GM12878 (cell line): ENCODE data around the gene KLHL15.

ENCODE experiments used
- CEBPB ChIP-seq, 2 experiments: fragments of 150-350 bp in 1 of 2; IDR thresholded peaks; 2 replicates each; pipeline ENCODE4 v1.6.1; 2012 to 2014; ENCODE audit warnings: low read depth in 2 of 2, low read length in 2 of 2, borderline replicate concordance in 1 of 2, inconsistent platforms in 1 of 2
- CHD1 ChIP-seq: IDR thresholded peaks from 2 replicates; pipeline ENCODE4 v1.6.1; 2012; ENCODE audit warnings: low read depth, low read length, improper control_type of control experiment
- E2F8 ChIP-seq: fragments of 450-650 bp; IDR thresholded peaks from 2 replicates; pipeline ENCODE4 v1.6.1; 2018; ENCODE audit warnings: mild to moderate bottlenecking, low read depth, moderate library complexity; ENCODE audit not compliant: partially characterized antibody
- KDM1A ChIP-seq: fragments of 200-600 bp; sonication (generic); IDR thresholded peaks from 2 replicates; pipeline ENCODE4 v1.6.1; 2016; ENCODE audit warnings: borderline replicate concordance
- NR2C2 ChIP-seq: IDR thresholded peaks from 2 replicates; pipeline ENCODE4 v1.6.1; 2011; ENCODE audit warnings: borderline replicate concordance, low read depth; ENCODE audit not compliant: control insufficient read depth, insufficient read length
- POLR2AphosphoS5 ChIP-seq: IDR thresholded peaks from 2 replicates; pipeline ENCODE4 v1.6.1; 2011; ENCODE audit warnings: mild to moderate bottlenecking, low read length, inconsistent platforms
- RFX5 ChIP-seq: IDR thresholded peaks from 2 replicates; pipeline ENCODE4 v1.6.1; 2011; ENCODE audit warnings: low read depth, low read length, improper control_type of control experiment
- SMC3 ChIP-seq: IDR thresholded peaks from 2 replicates; pipeline ENCODE4 v1.6.1; 2011; ENCODE audit warnings: low read length, improper control_type of control experiment, borderline replicate concordance
- USF2 ChIP-seq: IDR thresholded peaks from 2 replicates; pipeline ENCODE4 v1.6.1; 2011; ENCODE audit warnings: low read depth, low read length, improper control_type of control experiment, borderline replicate concordance
- ZZZ3 ChIP-seq: IDR thresholded peaks from 2 replicates; pipeline ENCODE4 v1.6.1; 2011; ENCODE audit warnings: low read depth; ENCODE audit not compliant: control insufficient read depth, insufficient read length
- TF ChIP-seq, protein P1 (sequence below), 3 experiments: IDR thresholded peaks in 2 of 3; conservative IDR thresholded peaks in 1 of 3; 2 replicates each; pipeline ENCODE4 v1.5.1; 2011; ENCODE audit warnings: low read depth in 3 of 3, low read length in 3 of 3, mild to moderate bottlenecking in 3 of 3, control low read depth in 2 of 3, moderate library complexity in 2 of 3, inconsistent platforms in 1 of 3, mixed read lengths in 1 of 3; ENCODE audit not compliant: control insufficient read depth in 2 of 3, insufficient read depth in 1 of 3; ENCODE audit errors: extremely low read depth in 1 of 3
- TF ChIP-seq, protein P2 (sequence below): fragments of 450-650 bp; IDR thresholded peaks from 2 replicates; pipeline ENCODE4 v1.6.1; 2016; ENCODE audit warnings: mild to moderate bottlenecking

DNA sequence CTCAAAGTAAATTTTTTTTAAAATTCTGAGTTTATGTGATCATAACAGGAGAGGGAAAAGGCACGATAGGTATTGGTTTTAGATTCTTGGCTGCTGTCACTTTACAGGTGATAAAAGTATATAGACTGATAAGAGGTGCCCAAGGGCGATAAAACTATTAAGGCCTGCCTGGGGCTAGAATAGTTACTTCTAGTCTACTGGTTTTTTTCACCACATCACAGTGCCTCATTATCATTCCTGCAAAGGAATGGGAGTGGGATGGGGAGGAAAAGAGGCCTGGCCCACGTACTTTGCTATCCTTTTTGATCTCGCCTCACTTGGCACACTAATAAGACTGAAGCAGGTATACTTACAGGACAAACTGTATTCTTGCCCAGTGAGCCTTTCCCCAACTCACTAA is 72.6 kb downstream of the KLHL15 start:
- TF ChIP-seq CHD1 (no peak), KDM1A (no peak), RFX5 (no peak), ZZZ3 (no peak), CEBPB (IDR thresholded peaks at IDR 0.05; ENCODE audit: borderline replicate concordance in 1 of 2, low read depth in 2 of 2, low read length in 2 of 2) (no peak), USF2 (no peak), SMC3 (no peak), E2F8 (no peak), POLR2AphosphoS5 (no peak), NR2C2 (no peak)
- TF ChIP-seq, protein P1, sequence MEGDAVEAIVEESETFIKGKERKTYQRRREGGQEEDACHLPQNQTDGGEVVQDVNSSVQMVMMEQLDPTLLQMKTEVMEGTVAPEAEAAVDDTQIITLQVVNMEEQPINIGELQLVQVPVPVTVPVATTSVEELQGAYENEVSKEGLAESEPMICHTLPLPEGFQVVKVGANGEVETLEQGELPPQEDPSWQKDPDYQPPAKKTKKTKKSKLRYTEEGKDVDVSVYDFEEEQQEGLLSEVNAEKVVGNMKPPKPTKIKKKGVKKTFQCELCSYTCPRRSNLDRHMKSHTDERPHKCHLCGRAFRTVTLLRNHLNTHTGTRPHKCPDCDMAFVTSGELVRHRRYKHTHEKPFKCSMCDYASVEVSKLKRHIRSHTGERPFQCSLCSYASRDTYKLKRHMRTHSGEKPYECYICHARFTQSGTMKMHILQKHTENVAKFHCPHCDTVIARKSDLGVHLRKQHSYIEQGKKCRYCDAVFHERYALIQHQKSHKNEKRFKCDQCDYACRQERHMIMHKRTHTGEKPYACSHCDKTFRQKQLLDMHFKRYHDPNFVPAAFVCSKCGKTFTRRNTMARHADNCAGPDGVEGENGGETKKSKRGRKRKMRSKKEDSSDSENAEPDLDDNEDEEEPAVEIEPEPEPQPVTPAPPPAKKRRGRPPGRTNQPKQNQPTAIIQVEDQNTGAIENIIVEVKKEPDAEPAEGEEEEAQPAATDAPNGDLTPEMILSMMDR (IDR thresholded peaks at IDR 0.05 in 2 of 3, conservative IDR thresholded peaks at IDR 0.05 in 1 of 3; ENCODE audit: control insufficient read depth in 2 of 3, extremely low read depth in 1 of 3, insufficient read depth in 1 of 3, low read depth in 3 of 3, low read length in 3 of 3) = no peak
- TF ChIP-seq, protein P2, sequence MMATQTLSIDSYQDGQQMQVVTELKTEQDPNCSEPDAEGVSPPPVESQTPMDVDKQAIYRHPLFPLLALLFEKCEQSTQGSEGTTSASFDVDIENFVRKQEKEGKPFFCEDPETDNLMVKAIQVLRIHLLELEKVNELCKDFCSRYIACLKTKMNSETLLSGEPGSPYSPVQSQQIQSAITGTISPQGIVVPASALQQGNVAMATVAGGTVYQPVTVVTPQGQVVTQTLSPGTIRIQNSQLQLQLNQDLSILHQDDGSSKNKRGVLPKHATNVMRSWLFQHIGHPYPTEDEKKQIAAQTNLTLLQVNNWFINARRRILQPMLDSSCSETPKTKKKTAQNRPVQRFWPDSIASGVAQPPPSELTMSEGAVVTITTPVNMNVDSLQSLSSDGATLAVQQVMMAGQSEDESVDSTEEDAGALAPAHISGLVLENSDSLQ = no peak
